ENCODE measurements around the gene GFRA1. TPM values are rescaled to one million over a fixed set of nuclear protein-coding genes. Genes with fewer than 3 reads are reported as not detected.

The GFRA1 gene
- total and polyA plus RNA-seq, 2 of the 4 experiments (the other 2 are of a cell fraction) = 9.1 to 9.3 TPM

DNA sequence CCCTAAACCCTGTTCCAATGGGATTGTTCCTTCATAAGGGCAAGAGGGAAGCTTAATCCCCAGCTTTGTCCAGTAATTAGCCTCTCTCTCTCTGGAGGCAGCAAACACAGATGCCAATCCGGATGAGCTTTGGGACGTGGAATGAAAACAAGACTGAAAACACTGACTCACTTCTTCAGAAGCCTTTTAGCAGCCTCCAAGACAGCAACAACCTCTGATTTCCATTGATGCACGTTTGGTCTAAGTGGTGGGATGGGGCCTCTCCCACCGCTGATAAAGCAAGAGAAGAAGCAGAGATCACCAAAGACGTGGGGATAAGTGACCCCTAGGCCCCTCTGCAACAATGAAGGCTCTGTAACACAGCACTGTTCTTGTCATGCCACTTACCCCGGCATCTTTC is 5.8 kb upstream of the GFRA1 start:
- TF ChIP-seq FOS (IDR thresholded peaks at IDR 0.05; ENCODE audit: low read depth, low read length) = no peak
- TF ChIP-seq, protein P1, sequence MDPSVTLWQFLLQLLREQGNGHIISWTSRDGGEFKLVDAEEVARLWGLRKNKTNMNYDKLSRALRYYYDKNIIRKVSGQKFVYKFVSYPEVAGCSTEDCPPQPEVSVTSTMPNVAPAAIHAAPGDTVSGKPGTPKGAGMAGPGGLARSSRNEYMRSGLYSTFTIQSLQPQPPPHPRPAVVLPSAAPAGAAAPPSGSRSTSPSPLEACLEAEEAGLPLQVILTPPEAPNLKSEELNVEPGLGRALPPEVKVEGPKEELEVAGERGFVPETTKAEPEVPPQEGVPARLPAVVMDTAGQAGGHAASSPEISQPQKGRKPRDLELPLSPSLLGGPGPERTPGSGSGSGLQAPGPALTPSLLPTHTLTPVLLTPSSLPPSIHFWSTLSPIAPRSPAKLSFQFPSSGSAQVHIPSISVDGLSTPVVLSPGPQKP (IDR thresholded peaks at IDR 0.05; ENCODE audit: borderline replicate concordance, low read depth, low read length) = no peak
- no peak for TF ChIP-seq MXI1 (IDR thresholded peaks at IDR 0.05; ENCODE audit: borderline replicate concordance, low read depth, low read length)
- TF ChIP-seq RAD21 (IDR thresholded peaks at IDR 0.05; ENCODE audit: low read length) = no peak
- no peak for TF ChIP-seq CEBPB (IDR thresholded peaks at IDR 0.05; ENCODE audit: low read depth, low read length)
- no peak for TF ChIP-seq MAFK (IDR thresholded peaks at IDR 0.05; ENCODE audit: low read depth, low read length)
- TF ChIP-seq, protein P2, sequence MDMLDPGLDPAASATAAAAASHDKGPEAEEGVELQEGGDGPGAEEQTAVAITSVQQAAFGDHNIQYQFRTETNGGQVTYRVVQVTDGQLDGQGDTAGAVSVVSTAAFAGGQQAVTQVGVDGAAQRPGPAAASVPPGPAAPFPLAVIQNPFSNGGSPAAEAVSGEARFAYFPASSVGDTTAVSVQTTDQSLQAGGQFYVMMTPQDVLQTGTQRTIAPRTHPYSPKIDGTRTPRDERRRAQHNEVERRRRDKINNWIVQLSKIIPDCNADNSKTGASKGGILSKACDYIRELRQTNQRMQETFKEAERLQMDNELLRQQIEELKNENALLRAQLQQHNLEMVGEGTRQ (IDR thresholded peaks at IDR 0.05; ENCODE audit: low read depth, low read length) = no peak
- TF ChIP-seq, protein P3, sequence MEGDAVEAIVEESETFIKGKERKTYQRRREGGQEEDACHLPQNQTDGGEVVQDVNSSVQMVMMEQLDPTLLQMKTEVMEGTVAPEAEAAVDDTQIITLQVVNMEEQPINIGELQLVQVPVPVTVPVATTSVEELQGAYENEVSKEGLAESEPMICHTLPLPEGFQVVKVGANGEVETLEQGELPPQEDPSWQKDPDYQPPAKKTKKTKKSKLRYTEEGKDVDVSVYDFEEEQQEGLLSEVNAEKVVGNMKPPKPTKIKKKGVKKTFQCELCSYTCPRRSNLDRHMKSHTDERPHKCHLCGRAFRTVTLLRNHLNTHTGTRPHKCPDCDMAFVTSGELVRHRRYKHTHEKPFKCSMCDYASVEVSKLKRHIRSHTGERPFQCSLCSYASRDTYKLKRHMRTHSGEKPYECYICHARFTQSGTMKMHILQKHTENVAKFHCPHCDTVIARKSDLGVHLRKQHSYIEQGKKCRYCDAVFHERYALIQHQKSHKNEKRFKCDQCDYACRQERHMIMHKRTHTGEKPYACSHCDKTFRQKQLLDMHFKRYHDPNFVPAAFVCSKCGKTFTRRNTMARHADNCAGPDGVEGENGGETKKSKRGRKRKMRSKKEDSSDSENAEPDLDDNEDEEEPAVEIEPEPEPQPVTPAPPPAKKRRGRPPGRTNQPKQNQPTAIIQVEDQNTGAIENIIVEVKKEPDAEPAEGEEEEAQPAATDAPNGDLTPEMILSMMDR (conservative IDR thresholded peaks at IDR 0.05; ENCODE audit: low read depth, low read length) = no peak
- no peak for TF ChIP-seq CHD1 (IDR thresholded peaks at IDR 0.05; ENCODE audit: low read depth, low read length)
- TF ChIP-seq BHLHE40 (IDR thresholded peaks at IDR 0.05; ENCODE audit: low read depth, low read length) = no peak
- TF ChIP-seq POLR2A (IDR thresholded peaks at IDR 0.05; ENCODE audit: low read depth, low read length) = no peak
- no peak for TF ChIP-seq RCOR1 (IDR thresholded peaks at IDR 0.05; ENCODE audit: insufficient replicate concordance, low read length)
- no peak for TF ChIP-seq RFX5 (IDR thresholded peaks at IDR 0.05; ENCODE audit: low read depth, low read length)
- no peak for TF ChIP-seq SMC3 (IDR thresholded peaks at IDR 0.05; ENCODE audit: low read depth, low read length)
- TF ChIP-seq NFE2L2 (IDR thresholded peaks at IDR 0.05; ENCODE audit: low read depth, low read length) = no peak
- TF ChIP-seq MAZ (IDR thresholded peaks at IDR 0.05; ENCODE audit: borderline replicate concordance, low read depth, low read length) = no peak
- CTCF ChIA-PET = no interaction called here
- H3K4me2 ChIP-seq (ENCODE audit: low read depth, low read length) = no peak overlapping the region

More for the DNA sequence above, 5.8 kb upstream of the GFRA1 start:
- Histone ChIP-seq H3K9ac (ENCODE audit: low read depth, low read length) (no peak overlapping the region), H2AFZ (replicated peaks; ENCODE audit: low read length, poor library complexity) (no peak overlapping the region), H2BK5ac (ENCODE audit: low read depth, low read length, poor library complexity, severe bottlenecking) (no peak overlapping the region), H3K23ac (ENCODE audit: low read depth, low read length) (no peak overlapping the region), H3K36me3 (ENCODE audit: control insufficient read depth, insufficient read depth, low read length) (no peaks in the 10 kb centered on the region), H4K20me1 (ENCODE audit: insufficient read depth, low read length) (no peaks in the 10 kb centered on the region), H3K27ac (ENCODE audit: insufficient read depth, low read length) (no peak overlapping the region), H3K14ac (replicated peaks; ENCODE audit: low read depth, low read length) (no peak overlapping the region), H2BK120ac (ENCODE audit: low read depth, low read length) (no peak overlapping the region), H2BK20ac (ENCODE audit: low read depth, low read length) (no peak overlapping the region), H3K18ac (ENCODE audit: low read depth, low read length) (no peak overlapping the region), H3K4me3 (ENCODE audit: insufficient read depth, low read depth, low read length) (no peak overlapping the region), H2BK15ac (ENCODE audit: low read depth, low read length) (no peak overlapping the region), H3K4me1 (ENCODE audit: control insufficient read depth, insufficient read depth, low read length) (no peaks in the 10 kb centered on the region), H3K4ac (ENCODE audit: low read depth, low read length) (no peak overlapping the region), H2AK9ac (replicated peaks; ENCODE audit: low read depth, low read length, poor library complexity) (no peak overlapping the region), H4K5ac (ENCODE audit: low read depth, low read length) (no peak overlapping the region), H3K79me1 (ENCODE audit: low read depth in 1 of 2, low read length in 2 of 2) (no peaks in the 10 kb centered on the region), H4K8ac (ENCODE audit: low read depth in 2 of 2, low read length in 2 of 2) (no peak overlapping the region), H3K9me3 (ENCODE audit: control insufficient read depth, insufficient read depth, low read length) (no peaks in the 10 kb centered on the region), H2AK5ac (ENCODE audit: low read depth, low read length) (no peak overlapping the region), H3K9me1 (ENCODE audit: insufficient read depth, low read length) (no peaks in the 10 kb centered on the region), H3K56ac (ENCODE audit: extremely low read depth, insufficient read depth, low read length) (no peak overlapping the region), H3K27me3 (ENCODE audit: control insufficient read depth, insufficient read depth, low read length) (peaks cover 10% of the 10 kb centered on the region), H4K91ac (ENCODE audit: insufficient read depth, low read depth, low read length) (no peak overlapping the region)
- ATAC-seq (ENCODE audit: low read depth) (peak; percentile 31), DNase-seq (peak; percentile 20)
- no CpG with 5 or more reads among the region's 6 CpGs for WGBS, 2 experiments (ENCODE audit: extremely low coverage in 2 of 2, insufficient read length in 1 of 2)
- POLR2A ChIA-PET (ENCODE audit: unreplicated experiment) = interaction anchor here (0.6 kb wide), 1 partner anchor 1285 kb away, joined by 6 read pairs; no protein-coding TSS in a partner anchor
- no TSS peak for BruUV-seq (replicated peaks)
- in situ Hi-C loops (cut with MboI; ENCODE audit: low sequenced_read_pairs) = no loop called here
- dilution Hi-C loops (cut with HindIII; ENCODE audit: low sequenced_read_pairs, unreplicated experiment) = no loop called here
- intact Hi-C loops (cut with micrococcal nuclease) = loop anchor here (10.0 kb wide), 2 partner anchors 94 to 184 kb away; no protein-coding TSS in a partner anchor
